Upper lobe of left lung (tissue), 4 donors: ENCODE measurements around the gene CLDN2.

Experiments used
- CTCF ChIP-seq, 6 experiments: fragments of 450-650 bp in 4 of 6; fragments of 200-600 bp in 2 of 6; sonication (generic) in 2 of 6; IDR thresholded peaks; one replicate each; pipeline ENCODE4 v1.5.1; 2016 to 2019; ENCODE audit warnings: antibody characterized with exemption in 6 of 6
- POLR2A ChIP-seq, 4 donors: fragments of 450-650 bp; IDR thresholded peaks; one replicate each; pipeline ENCODE4 v1.5.1; 2016 to 2017; ENCODE audit warnings: antibody characterized with exemption in 4 of 4, mild to moderate bottlenecking in 2 of 4

GRCh38 chrX:106901341-106901740 is 18.9 kb upstream of the CLDN2 start:
- TF ChIP-seq CTCF (IDR thresholded peaks at IDR 0.05) (no peak), POLR2A (IDR thresholded peaks at IDR 0.05) (no peak)
